Pancreas (tissue), 10 donors: Measurements from ENCODE around the gene A1BG. TPM values are rescaled to one million over a fixed set of nuclear protein-coding genes. Genes with fewer than 3 reads are reported as not detected.

Experiments
- ATAC-seq, 4 donors: fragments of 200-7000 bp; cut with Tn5 transposase; one replicate each; pipeline versions ENCODE4 v1.8.0 to v1.9.1; 2020; ENCODE audit warnings: mild to moderate bottlenecking in 4 of 4, moderate library complexity in 4 of 4
- DNase-seq, 6 donors: peaks; one replicate each; pipeline ENCODE4 v3.0.0-alpha.2; 2020
- FAIRE-seq: peaks from 2 replicates; lab custom pipeline; 2012; peaks lifted over from hg19 to GRCh38; lab: Jason Lieb, UNC
- H3K27ac ChIP-seq, 4 donors: fragments of 200-600 bp; sonication (generic); 1 replicate in 3 of 4; 2 replicates in 1 of 4; pipeline versions ENCODE4 v1.5.0 to v1.8.0; 2020
- H3K27me3 ChIP-seq, 4 donors: fragments of 200-600 bp; one replicate each; pipeline ENCODE4 v1.8.0; 2021
- H3K36me3 ChIP-seq, 3 donors: fragments of 200-600 bp; sonication (generic) in 1 of 3; one replicate each; pipeline versions ENCODE4 v1.5.0 to v1.8.0; 2020 to 2021
- H3K4me1 ChIP-seq, 3 donors: fragments of 200-600 bp; one replicate each; pipeline ENCODE4 v1.8.0; 2021
- H3K4me3 ChIP-seq, 4 donors: fragments of 200-600 bp; sonication (generic) in 2 of 4; one replicate each; pipeline versions ENCODE4 v1.5.0 to v1.8.0; 2020 to 2021
- H3K9me3 ChIP-seq, 4 donors: fragments of 200-600 bp; one replicate each; pipeline ENCODE4 v1.8.0; 2021
- WGBS, 2 donors: extraction: QIAGEN DNeasy Blood & Tissue Kit; methylation state at CpG; one replicate each; pipeline ENCODE4 v1.1.7; 2013; 5-methylcytosine and 5-hydroxymethylcytosine counted together
- intact Hi-C, 3 donors: fragments of 100-400 bp; cut with DNase I; formaldehyde crosslinking; loops; one replicate each; pipeline versions ENCODE4 v1.11.1 to v1.14.2; 2022
- microRNA-seq, 2 donors: library from miRNA; unstranded; fragments of <30 nt; microRNA quantifications; one replicate each; pipeline versions ENCODE4 to v1.1.0, GENCODE V29; 2019 to 2020
- polyA plus RNA-seq, 2 donors: library from polyadenylated mRNA; stranded (reverse); fragments of 200-250 nt; gene quantifications; one replicate each; pipeline ENCODE4 v1.2.3, GENCODE V29; 2013
- total RNA-seq, 6 donors: library from RNA; stranded (reverse); fragmentation: NEBNext Ultra II Directional in 4 of 6; extraction: Animal tissue kit (Norgen Biotek cat#: 25700) in 4 of 6; gene quantifications; one replicate each; pipeline versions ENCODE4 v1.2.1 to v1.2.4, GENCODE V29; 2021 to 2023
- TF ChIP-seq, protein P1 (sequence below), 4 donors: fragments of 200-600 bp; sonication (generic) in 3 of 4; IDR thresholded peaks; one replicate each; pipeline versions ENCODE4 v1.5.0 to v1.8.0; 2021; ENCODE audit warnings: antibody characterized with exemption in 4 of 4
- donor health status: healthy with polysubstance abuse.
- donor health status: DM: no; HTN: no; CAD: no; lungs with moderate emphysema.
- donor health status: DM: no; HTN: no; CAD: no.
- donor health status: control.
- donor health status: control.
- donor health status: Bipolar disorder and iron deficiency.
- donor health status: DM: yes; HTN: yes; CAD: no.
- donor health status: DM: no; HTN: no; CAD: no.
- donor health status: DM: no; HTN: no; CAD: no.
- donor health status: DM: yes; HTN: yes; CAD: no.

Gene A1BG
- total and polyA plus RNA-seq, 8 donors: 3.3 to 49.0 (median 6.5) TPM

DNA sequence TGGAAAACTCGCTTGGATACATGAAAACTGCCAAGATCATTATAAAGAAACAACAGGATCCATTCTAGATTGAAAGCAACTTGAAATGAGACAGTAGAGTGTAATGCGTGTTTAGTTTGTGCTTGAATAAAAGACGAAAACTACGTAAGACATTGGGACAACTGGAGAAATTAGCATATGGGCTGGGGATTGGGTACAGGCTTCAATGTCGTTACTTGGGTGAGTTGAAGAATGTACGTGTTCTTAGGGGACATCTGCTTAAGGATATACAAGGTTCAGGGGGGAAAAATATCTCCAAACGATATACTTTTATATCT is 48.6 kb downstream of the A1BG start:
- peak in 3 of 4 donors; percentile 5 to 14 (median 11) for ATAC-seq
- no peaks in the 10 kb centered on the region for H3K36me3 ChIP-seq
- WGBS, 2 donors: 17 to 25% methylated on average over 7 of the region's 7 CpGs
- intact Hi-C loops: no loop called here
- TF ChIP-seq, protein P1, sequence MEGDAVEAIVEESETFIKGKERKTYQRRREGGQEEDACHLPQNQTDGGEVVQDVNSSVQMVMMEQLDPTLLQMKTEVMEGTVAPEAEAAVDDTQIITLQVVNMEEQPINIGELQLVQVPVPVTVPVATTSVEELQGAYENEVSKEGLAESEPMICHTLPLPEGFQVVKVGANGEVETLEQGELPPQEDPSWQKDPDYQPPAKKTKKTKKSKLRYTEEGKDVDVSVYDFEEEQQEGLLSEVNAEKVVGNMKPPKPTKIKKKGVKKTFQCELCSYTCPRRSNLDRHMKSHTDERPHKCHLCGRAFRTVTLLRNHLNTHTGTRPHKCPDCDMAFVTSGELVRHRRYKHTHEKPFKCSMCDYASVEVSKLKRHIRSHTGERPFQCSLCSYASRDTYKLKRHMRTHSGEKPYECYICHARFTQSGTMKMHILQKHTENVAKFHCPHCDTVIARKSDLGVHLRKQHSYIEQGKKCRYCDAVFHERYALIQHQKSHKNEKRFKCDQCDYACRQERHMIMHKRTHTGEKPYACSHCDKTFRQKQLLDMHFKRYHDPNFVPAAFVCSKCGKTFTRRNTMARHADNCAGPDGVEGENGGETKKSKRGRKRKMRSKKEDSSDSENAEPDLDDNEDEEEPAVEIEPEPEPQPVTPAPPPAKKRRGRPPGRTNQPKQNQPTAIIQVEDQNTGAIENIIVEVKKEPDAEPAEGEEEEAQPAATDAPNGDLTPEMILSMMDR (IDR thresholded peaks at IDR 0.05): no peak
- H3K9me3 ChIP-seq: no peaks in the 10 kb centered on the region
- H3K4me1 ChIP-seq: peaks cover 0 to 11% (median 0%) of the 10 kb centered on the region in 3 donors
- peak; percentile 9 for FAIRE-seq
- no peaks in the 10 kb centered on the region for H3K27me3 ChIP-seq
- DNase-seq: no peak
- peak overlapping the region in 3 of 4 donors; percentile 53 to 75 (median 68) for H3K27ac ChIP-seq
- H3K4me3 ChIP-seq: peak overlapping the region in 3 of 4 donors; percentile 67 to 97 (median 96)

- Histone ChIP-seq H3K27ac (peak overlapping the region in 2 of 4 donors; percentile 53 to 68), H3K4me3 (peak overlapping the region in 2 of 4 donors; percentile 96 to 97), H3K4me1 (peaks cover 0 to 11% (median 0%) of the 10 kb centered on the region in 3 donors), H3K27me3 (no peaks in the 10 kb centered on the region), H3K9me3 (no peaks in the 10 kb centered on the region), H3K36me3 (no peaks in the 10 kb centered on the region)
- FAIRE-seq: no peak
- DNase-seq: no peak
- TF ChIP-seq, protein P1 (IDR thresholded peaks at IDR 0.05): no peak
- WGBS, 2 donors: 85 to 92% methylated on average over 7 of the region's 7 CpGs
- ATAC-seq: no peak
- intact Hi-C loops: no loop called here
Observed at GRCh38 chr19:58304255-58304654, 49.0 kb downstream of the A1BG start.

DNA sequence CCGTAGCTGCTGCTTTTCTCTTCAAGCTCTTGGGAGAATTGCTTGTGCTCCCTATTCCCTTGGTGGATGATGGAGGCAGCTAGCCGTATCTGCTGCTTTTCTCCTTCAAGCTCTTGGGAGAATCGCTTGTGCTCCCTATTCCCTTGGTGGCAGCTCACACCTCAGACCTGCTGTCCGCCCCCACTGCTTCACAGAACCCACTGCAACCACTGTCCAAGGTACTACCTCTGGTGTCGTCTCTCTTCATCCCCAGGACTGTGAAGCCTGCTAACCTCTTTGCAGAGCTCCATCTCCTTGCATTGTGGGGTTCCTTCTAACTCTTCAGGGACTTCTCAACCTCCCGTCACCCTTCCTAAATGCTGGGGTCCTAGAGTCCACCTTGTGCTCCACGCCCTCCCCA is 52.7 kb downstream of the A1BG start:
- Histone ChIP-seq H3K9me3 (no peaks in the 10 kb centered on the region), H3K4me1 (no peaks in the 10 kb centered on the region), H3K27ac (no peak overlapping the region), H3K36me3 (no peaks in the 10 kb centered on the region), H3K27me3 (no peaks in the 10 kb centered on the region), H3K4me3 (no peak overlapping the region)
- intact Hi-C loops: no loop called here
- no peak for FAIRE-seq
- WGBS, 2 donors: 94 to 98% methylated on average over 6 to 7 of the region's 7 CpGs
- ATAC-seq: no peak
- DNase-seq: no peak
- TF ChIP-seq, protein P1 (IDR thresholded peaks at IDR 0.05): no peak

DNA sequence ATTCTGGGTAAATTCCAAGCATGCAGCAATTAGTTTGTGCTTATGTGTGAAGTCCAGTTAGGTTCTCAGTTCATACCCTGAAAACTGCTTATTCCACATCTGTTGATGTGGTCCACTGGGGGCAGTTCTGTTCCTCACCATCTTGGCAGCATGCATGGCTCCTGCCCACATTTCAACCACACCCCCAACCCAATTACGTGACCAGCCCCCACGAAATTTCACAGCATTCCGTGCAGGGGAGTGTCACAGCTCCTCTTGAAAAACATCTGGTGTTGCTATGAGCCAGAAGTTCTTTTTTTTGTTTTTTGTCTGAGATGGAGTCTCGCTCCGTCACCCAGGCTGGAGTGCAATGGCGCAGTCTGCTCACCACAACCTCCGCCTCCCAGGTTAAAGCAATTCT is 57.2 kb downstream of the A1BG start:
- no peaks in the 10 kb centered on the region for H3K9me3 ChIP-seq
- H3K4me1 ChIP-seq: no peaks in the 10 kb centered on the region
- FAIRE-seq: no peak
- H3K27me3 ChIP-seq: no peaks in the 10 kb centered on the region
- no peak for DNase-seq
- no peak for ATAC-seq
- H3K4me3 ChIP-seq: no peak overlapping the region
- no peak overlapping the region for H3K27ac ChIP-seq
- H3K36me3 ChIP-seq: peaks cover 0 to 18% (median 8%) of the 10 kb centered on the region in 3 donors
- TF ChIP-seq, protein P1 (IDR thresholded peaks at IDR 0.05): no peak
- intact Hi-C loops: no loop called here
- WGBS, 2 donors: 96 to 98% methylated on average over 7 of the region's 7 CpGs

Small RNA genes within 50 kb of the gene (microRNA-seq; reads per million reads assigned to microRNA genes)
- 0 reads per million in 2 donors for gene MIR4754
- 0 reads per million in 2 donors for gene MIR6806

Other genes starting within 250 kb of the A1BG start
- gene ZNF329, start 202.7 kb downstream of the A1BG start, total RNA-seq: 1 to 10 TPM; 2.3 to 6.2 (median 3.4) TPM
- gene ZNF329, start 202.7 kb downstream of the A1BG start, polyA plus RNA-seq: 1 to 10 TPM; 2.2 to 4.1 TPM
- gene ZNF274, start 170.4 kb downstream of the A1BG start, total RNA-seq: 10 to 100 TPM in 2 of 6 donors, 1 to 10 TPM in 4; 6.4 to 13.0 (median 7.3) TPM
- 10 to 100 TPM in 1 of 2 donors, 1 to 10 TPM in 1; 8.3 to 15.1 TPM for gene ZNF274, start 170.4 kb downstream of the A1BG start, polyA plus RNA-seq
- gene ZNF544, start 124.6 kb downstream of the A1BG start, total RNA-seq: 10 to 100 TPM in 2 of 6 donors, 1 to 10 TPM in 4; 6.5 to 15.8 (median 7.9) TPM
- gene ZNF544, start 124.6 kb downstream of the A1BG start, polyA plus RNA-seq: 10 to 100 TPM; 11.2 to 13.1 TPM
- 1 to 10 TPM; 1.6 to 3.6 (median 2.0) TPM for gene ZNF8, start 74.5 kb downstream of the A1BG start, total RNA-seq
- 1 to 10 TPM; 1.4 to 1.5 TPM for gene ZNF8, start 74.5 kb downstream of the A1BG start, polyA plus RNA-seq
- gene ERVK3-1, start 48.1 kb downstream of the A1BG start, total RNA-seq: 10 to 100 TPM in 5 of 6 donors, 1 to 10 TPM in 1; 8.6 to 17.6 (median 14.0) TPM
- gene ERVK3-1, start 48.1 kb downstream of the A1BG start, polyA plus RNA-seq: 10 to 100 TPM; 21.0 to 41.6 TPM
- gene ZSCAN22, start 26.5 kb downstream of the A1BG start, total RNA-seq: 1 to 10 TPM in 4 of 6 donors, under 1 TPM in 2; 0.97 to 2.5 (median 1.6) TPM
- under 1 TPM; 0.65 to 0.87 TPM for gene ZSCAN22, start 26.5 kb downstream of the A1BG start, polyA plus RNA-seq
- gene ZNF497, start 9.3 kb upstream of the A1BG start, total RNA-seq: 1 to 10 TPM in 5 of 6 donors, under 1 TPM in 1; 0.95 to 2.0 (median 1.4) TPM
- 1 to 10 TPM; 4.7 to 5.3 TPM for gene ZNF497, start 9.3 kb upstream of the A1BG start, polyA plus RNA-seq
- gene ZNF837, start 27.5 kb upstream of the A1BG start, total RNA-seq: 1 to 10 TPM; 1.1 to 1.9 (median 1.7) TPM
- 1 to 10 TPM; 3.1 to 3.8 TPM for gene ZNF837, start 27.5 kb upstream of the A1BG start, polyA plus RNA-seq
- 1,000 to 10,000 TPM in 2 of 6 donors, 100 to 1,000 TPM in 4; 637 to 1,373 (median 887) TPM for gene RPS5, start 33.8 kb upstream of the A1BG start, total RNA-seq
- gene RPS5, start 33.8 kb upstream of the A1BG start, polyA plus RNA-seq: 100 to 1,000 TPM; 699 to 891 TPM
- gene RNF225, start 42.2 kb upstream of the A1BG start, total RNA-seq: not detected
- not detected for gene RNF225, start 42.2 kb upstream of the A1BG start, polyA plus RNA-seq
- 1 to 10 TPM; 4.3 to 8.5 (median 5.1) TPM for gene ZNF584, start 55.2 kb upstream of the A1BG start, total RNA-seq
- 1 to 10 TPM; 4.1 to 6.5 TPM for gene ZNF584, start 55.2 kb upstream of the A1BG start, polyA plus RNA-seq
- 1 to 10 TPM; 1.4 to 6.1 (median 2.1) TPM for gene ZNF132, start 86.7 kb upstream of the A1BG start, total RNA-seq
- gene ZNF132, start 86.7 kb upstream of the A1BG start, polyA plus RNA-seq: 1 to 10 TPM; 1.1 to 2.0 TPM
- 1 to 10 TPM; 3.5 to 5.6 (median 4.2) TPM for gene ZNF324B, start 98.1 kb upstream of the A1BG start, total RNA-seq
- gene ZNF324B, start 98.1 kb upstream of the A1BG start, polyA plus RNA-seq: 1 to 10 TPM; 3.0 to 4.5 TPM
- 1 to 10 TPM; 4.2 to 7.3 (median 6.3) TPM for gene ZNF324, start 113.6 kb upstream of the A1BG start, total RNA-seq
- gene ZNF324, start 113.6 kb upstream of the A1BG start, polyA plus RNA-seq: 1 to 10 TPM; 3.5 to 5.5 TPM
- 1 to 10 TPM; 4.4 to 6.6 (median 5.1) TPM for gene ZNF446, start 122.9 kb upstream of the A1BG start, total RNA-seq
- gene ZNF446, start 122.9 kb upstream of the A1BG start, polyA plus RNA-seq: 10 to 100 TPM; 19.9 to 23.6 TPM
- 1 to 10 TPM; 3.0 to 6.7 (median 5.0) TPM for gene SLC27A5, start 158.5 kb upstream of the A1BG start, total RNA-seq
- gene SLC27A5, start 158.5 kb upstream of the A1BG start, polyA plus RNA-seq: 10 to 100 TPM; 12.8 to 15.6 TPM
- 1 to 10 TPM; 4.3 to 9.3 (median 6.3) TPM for gene ZBTB45, start 166.3 kb upstream of the A1BG start, total RNA-seq
- gene ZBTB45, start 166.3 kb upstream of the A1BG start, polyA plus RNA-seq: 1 to 10 TPM; 5.8 to 7.5 TPM
- gene TRIM28, start 190.6 kb upstream of the A1BG start, total RNA-seq: 100 to 1,000 TPM; 128 to 212 (median 174) TPM
- gene TRIM28, start 190.6 kb upstream of the A1BG start, polyA plus RNA-seq: 100 to 1,000 TPM; 189 to 208 TPM
- 10 to 100 TPM; 45.8 to 68.0 (median 58.4) TPM for gene CHMP2A, start 201.6 kb upstream of the A1BG start, total RNA-seq
- gene CHMP2A, start 201.6 kb upstream of the A1BG start, polyA plus RNA-seq: 100 to 1,000 TPM; 108 to 118 TPM
- 10 to 100 TPM; 23.0 to 30.1 (median 25.3) TPM for gene UBE2M, start 205.1 kb upstream of the A1BG start, total RNA-seq
- gene UBE2M, start 205.1 kb upstream of the A1BG start, polyA plus RNA-seq: 10 to 100 TPM; 22.0 to 33.0 TPM
- gene MZF1, start 219.8 kb upstream of the A1BG start, total RNA-seq: 10 to 100 TPM in 5 of 6 donors, 1 to 10 TPM in 1; 9.8 to 25.0 (median 11.6) TPM
- 10 to 100 TPM; 53.9 to 70.2 TPM for gene MZF1, start 219.8 kb upstream of the A1BG start, polyA plus RNA-seq